MM.1S (cell line): Measurements from ENCODE around the gene CCDC88B.

ENCODE experiments used
- DNase-seq: peaks from one replicate; pipeline ENCODE4 v3.0.0-alpha.2; 2015
- H2AFZ ChIP-seq: fragments of 300-600 bp; sonication (generic); 2 replicates; pipeline ENCODE4 v1.6.0; 2016; ENCODE audit warnings: antibody characterized with exemption, low read length
- H3F3A ChIP-seq: fragments of 300-600 bp; sonication (generic); 2 replicates; pipeline ENCODE4 v1.6.1; 2016; ENCODE audit warnings: mild to moderate bottlenecking, antibody characterized with exemption, low read length, moderate library complexity, mixed read lengths; ENCODE audit not compliant: insufficient read depth
- H3K27ac ChIP-seq: fragments of 300-600 bp; sonication (generic); 2 replicates; pipeline ENCODE4 v1.5.1; 2016; ENCODE audit warnings: mild to moderate bottlenecking, low read length
- H3K27me3 ChIP-seq: fragments of 300-600 bp; sonication (generic); replicated peaks from 2 replicates; pipeline ENCODE4 v1.6.0; 2016; ENCODE audit warnings: low read length; ENCODE audit not compliant: insufficient read depth
- H3K36me3 ChIP-seq: fragments of 300-600 bp; sonication (generic); replicated peaks from 2 replicates; pipeline ENCODE4 v1.6.1; 2016; ENCODE audit warnings: mild to moderate bottlenecking, low read length, mixed read lengths; ENCODE audit not compliant: insufficient read depth
- H3K4me1 ChIP-seq: fragments of 300-600 bp; sonication (generic); 2 replicates; pipeline ENCODE4 v1.6.1; 2016; ENCODE audit warnings: low read length, mixed read lengths
- H3K4me2 ChIP-seq: fragments of 300-600 bp; sonication (generic); 2 replicates; pipeline ENCODE4 v1.6.0; 2016; ENCODE audit warnings: low read depth, low read length
- H3K4me3 ChIP-seq: fragments of 300-600 bp; sonication (generic); 2 replicates; pipeline ENCODE4 v1.5.1; 2016; ENCODE audit warnings: low read length, mixed read lengths
- H3K79me2 ChIP-seq: fragments of 300-600 bp; sonication (generic); 2 replicates; pipeline ENCODE4 v1.6.1; 2016; ENCODE audit warnings: mixed run types, low read length, mixed read lengths
- H3K9ac ChIP-seq: fragments of 300-600 bp; sonication (generic); 2 replicates; pipeline ENCODE4 v1.6.1; 2016; ENCODE audit warnings: low read length, mixed read lengths
- H3K9me2 ChIP-seq: fragments of 300-600 bp; sonication (generic); replicated peaks from 2 replicates; pipeline ENCODE4 v1.6.1; 2016; ENCODE audit warnings: mild to moderate bottlenecking, low read length, mixed read lengths; ENCODE audit not compliant: insufficient read depth
- H3K9me3 ChIP-seq: fragments of 300-600 bp; sonication (generic); replicated peaks from 2 replicates; pipeline ENCODE4 v1.6.1; 2016; ENCODE audit warnings: mild to moderate bottlenecking, low read length, mixed read lengths; ENCODE audit not compliant: insufficient read depth
- H4K20me1 ChIP-seq: fragments of 300-600 bp; sonication (generic); 2 replicates; pipeline ENCODE4 v1.6.1; 2016; ENCODE audit warnings: mild to moderate bottlenecking, low read length, moderate library complexity, mixed read lengths; ENCODE audit not compliant: insufficient read depth
- EZH2 ChIP-seq: fragments of 300-600 bp; sonication (generic); optimal IDR thresholded peaks from 2 replicates; pipeline ENCODE3; 2017; ENCODE audit warnings: low read depth, mild to moderate bottlenecking, antibody characterized with exemption, low read length, mixed read lengths
- EZH2phosphoT487 ChIP-seq: fragments of 300-600 bp; sonication (generic); IDR thresholded peaks from 2 replicates; pipeline ENCODE4 v1.6.1; 2018; ENCODE audit warnings: antibody characterized with exemption, low read length
- TF ChIP-seq, protein P1 (sequence below): fragments of 300-600 bp; sonication (generic); IDR thresholded peaks from 2 replicates; pipeline ENCODE4 v1.5.1; 2016; ENCODE audit warnings: antibody characterized with exemption, low read length, mixed read lengths

The CCDC88B gene

DNA sequence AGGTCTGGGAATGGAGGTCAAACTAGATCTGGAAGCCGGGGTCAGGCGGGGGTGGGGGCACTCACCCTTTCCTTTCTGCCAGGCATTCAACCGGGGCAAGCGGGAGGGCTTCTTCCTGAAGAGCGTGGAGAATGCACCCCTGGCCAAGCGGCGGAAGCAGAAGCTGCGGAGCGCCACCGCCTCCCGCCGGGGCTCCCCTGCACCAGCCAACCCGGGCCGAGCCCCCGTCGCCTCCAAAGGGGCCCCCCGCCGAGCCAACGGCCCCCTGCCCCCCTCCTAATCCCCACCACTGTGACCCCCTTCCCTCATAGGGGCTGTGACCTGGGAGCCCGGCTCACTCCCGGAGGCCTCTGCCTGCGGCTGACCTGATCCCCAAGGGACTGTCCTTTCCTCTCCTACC lies 31.2 kb downstream of the CCDC88B start:
- no peak overlapping the region for H3K27ac ChIP-seq
- H3K4me3 ChIP-seq, result no peak overlapping the region
- H4K20me1 ChIP-seq, result no peaks in the 10 kb centered on the region
- H3K9ac ChIP-seq, result no peak overlapping the region
- no peaks in the 10 kb centered on the region for H3K4me1 ChIP-seq
- H3K4me2 ChIP-seq, result no peak overlapping the region
- H3F3A ChIP-seq, result no peaks in the 10 kb centered on the region
- H3K36me3 ChIP-seq, result no peaks in the 10 kb centered on the region
- TF ChIP-seq EZH2phosphoT487 (no peak), EZH2 (no peak)
- TF ChIP-seq, protein P1, sequence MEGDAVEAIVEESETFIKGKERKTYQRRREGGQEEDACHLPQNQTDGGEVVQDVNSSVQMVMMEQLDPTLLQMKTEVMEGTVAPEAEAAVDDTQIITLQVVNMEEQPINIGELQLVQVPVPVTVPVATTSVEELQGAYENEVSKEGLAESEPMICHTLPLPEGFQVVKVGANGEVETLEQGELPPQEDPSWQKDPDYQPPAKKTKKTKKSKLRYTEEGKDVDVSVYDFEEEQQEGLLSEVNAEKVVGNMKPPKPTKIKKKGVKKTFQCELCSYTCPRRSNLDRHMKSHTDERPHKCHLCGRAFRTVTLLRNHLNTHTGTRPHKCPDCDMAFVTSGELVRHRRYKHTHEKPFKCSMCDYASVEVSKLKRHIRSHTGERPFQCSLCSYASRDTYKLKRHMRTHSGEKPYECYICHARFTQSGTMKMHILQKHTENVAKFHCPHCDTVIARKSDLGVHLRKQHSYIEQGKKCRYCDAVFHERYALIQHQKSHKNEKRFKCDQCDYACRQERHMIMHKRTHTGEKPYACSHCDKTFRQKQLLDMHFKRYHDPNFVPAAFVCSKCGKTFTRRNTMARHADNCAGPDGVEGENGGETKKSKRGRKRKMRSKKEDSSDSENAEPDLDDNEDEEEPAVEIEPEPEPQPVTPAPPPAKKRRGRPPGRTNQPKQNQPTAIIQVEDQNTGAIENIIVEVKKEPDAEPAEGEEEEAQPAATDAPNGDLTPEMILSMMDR, result no peak
- no peak for DNase-seq
- H2AFZ ChIP-seq, result no peak overlapping the region
- H3K9me3 ChIP-seq, result no peaks in the 10 kb centered on the region
- H3K27me3 ChIP-seq, result no peaks in the 10 kb centered on the region; the same call in none of the 2 replicates
- no peaks in the 10 kb centered on the region for H3K79me2 ChIP-seq
- H3K9me2 ChIP-seq, result no peaks in the 10 kb centered on the region

DNA sequence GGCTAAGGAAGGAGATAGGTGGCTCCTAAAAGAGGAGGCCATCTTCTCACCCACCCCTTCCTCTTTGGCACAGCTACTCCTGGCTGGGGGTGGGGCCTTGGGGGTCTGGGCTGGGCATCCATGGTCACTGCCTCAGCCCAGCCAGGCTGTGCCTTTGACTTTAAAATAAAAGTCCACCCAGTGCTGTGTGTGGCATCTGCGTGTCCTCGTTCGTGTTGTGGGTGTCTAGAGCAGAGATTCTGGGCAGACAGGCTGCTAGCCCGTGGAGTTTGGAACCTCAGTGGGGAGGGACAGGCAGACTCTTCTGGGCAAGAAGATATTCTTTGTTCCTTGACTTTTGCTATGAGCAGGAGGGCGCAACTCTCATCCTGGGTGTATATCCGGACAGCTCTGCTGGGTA lies 32.0 kb downstream of the CCDC88B start:
- no peak overlapping the region for H2AFZ ChIP-seq
- no peaks in the 10 kb centered on the region for H3K9me2 ChIP-seq
- H3K36me3 ChIP-seq, result no peaks in the 10 kb centered on the region
- no peak for DNase-seq
- no peaks in the 10 kb centered on the region for H4K20me1 ChIP-seq
- H3K9ac ChIP-seq, result no peak overlapping the region
- no peaks in the 10 kb centered on the region for H3K4me1 ChIP-seq
- no peaks in the 10 kb centered on the region for H3F3A ChIP-seq
- no peak overlapping the region for H3K27ac ChIP-seq
- H3K4me2 ChIP-seq, result no peak overlapping the region
- H3K79me2 ChIP-seq, result no peaks in the 10 kb centered on the region
- no peak for TF ChIP-seq EZH2phosphoT487
- TF ChIP-seq, protein P1, result no peak
- TF ChIP-seq EZH2, result no peak
- H3K27me3 ChIP-seq, result no peaks in the 10 kb centered on the region; the same call in none of the 2 replicates
- H3K9me3 ChIP-seq, result no peaks in the 10 kb centered on the region
- H3K4me3 ChIP-seq, result no peak overlapping the region

- Histone ChIP-seq H3K9me2 (no peaks in the 10 kb centered on the region), H3K9ac (no peak overlapping the region), H3K27me3 (peaks cover 2% of the 10 kb centered on the region), H3K27ac (no peak overlapping the region), H3K9me3 (no peaks in the 10 kb centered on the region), H3K79me2 (no peaks in the 10 kb centered on the region), H2AFZ (no peak overlapping the region), H4K20me1 (no peaks in the 10 kb centered on the region), H3K4me3 (no peak overlapping the region), H3K4me1 (no peaks in the 10 kb centered on the region), H3F3A (no peaks in the 10 kb centered on the region), H3K4me2 (no peak overlapping the region), H3K36me3 (no peaks in the 10 kb centered on the region)
- TF ChIP-seq, protein P1, result no peak
- TF ChIP-seq EZH2phosphoT487 (no peak), EZH2 (no peak)
- no peak for DNase-seq
These were observed 33.0 kb downstream of the CCDC88B start for GRCh38 chr11:64372802-64373597.
